DOHH2 (cell line): ENCODE results near the gene CNST.

Source experiments
- H3F3A ChIP-seq: fragments of 200-600 bp; sonication (generic), shearing (Covaris generic); 2 replicates; pipeline ENCODE4 v1.6.0; 2016; ENCODE audit warnings: antibody characterized with exemption, mild to moderate bottlenecking; ENCODE audit not compliant: control insufficient read depth, insufficient read depth
- H3K27ac ChIP-seq: fragments of 200-600 bp; sonication (generic); 2 replicates; pipeline ENCODE4 v1.5.1; 2014; ENCODE audit warnings: low read depth, mild to moderate bottlenecking, low read length, moderate library complexity
- H3K27me3 ChIP-seq: fragments of 200-600 bp; sonication (generic); 2 replicates; pipeline ENCODE4 v1.6.1; 2014; ENCODE audit warnings: mild to moderate bottlenecking, low read length, mixed read lengths; ENCODE audit not compliant: control insufficient read depth
- H3K36me3 ChIP-seq: fragments of 200-600 bp; sonication (generic); 2 replicates; pipeline ENCODE4 v1.6.1; 2014; ENCODE audit warnings: mild to moderate bottlenecking, low read length, moderate library complexity, mixed read lengths; ENCODE audit not compliant: control insufficient read depth
- H3K4me1 ChIP-seq: fragments of 200-600 bp; sonication (generic); 2 replicates; pipeline ENCODE4 v1.6.1; 2014; ENCODE audit warnings: mild to moderate bottlenecking, low read length, mixed read lengths; ENCODE audit not compliant: control insufficient read depth
- H3K4me2 ChIP-seq: fragments of 200-600 bp; sonication (generic); 2 replicates; pipeline ENCODE4 v1.6.0; 2014; ENCODE audit warnings: mild to moderate bottlenecking, low read length, moderate library complexity
- H3K4me3 ChIP-seq: fragments of 200-600 bp; sonication (generic); 2 replicates; pipeline ENCODE4 v1.5.1; 2014; ENCODE audit warnings: mild to moderate bottlenecking, low read length, mixed read lengths
- H3K79me2 ChIP-seq: fragments of 200-600 bp; sonication (generic); 2 replicates; pipeline ENCODE4 v1.6.1; 2014; ENCODE audit warnings: mild to moderate bottlenecking, low read length, mixed read lengths; ENCODE audit not compliant: control insufficient read depth
- H3K9me2 ChIP-seq: fragments of 200-600 bp; sonication (generic); replicated peaks from 2 replicates; pipeline ENCODE4 v1.6.1; 2014; ENCODE audit warnings: mild to moderate bottlenecking, low read length, mixed read lengths; ENCODE audit not compliant: control insufficient read depth
- H3K9me3 ChIP-seq: fragments of 200-600 bp; sonication (generic); 2 replicates; pipeline ENCODE4 v1.6.1; 2014; ENCODE audit warnings: antibody characterized with exemption, low read length, mixed read lengths; ENCODE audit not compliant: control insufficient read depth, insufficient read depth
- H4K20me1 ChIP-seq: fragments of 200-600 bp; sonication (generic); 2 replicates; pipeline ENCODE4 v1.6.0; 2014; ENCODE audit warnings: low read depth, mild to moderate bottlenecking, antibody characterized with exemption, low read length, moderate library complexity; ENCODE audit not compliant: control insufficient read depth, insufficient read depth
- CTCF ChIP-seq: fragments of 200-600 bp; sonication (generic); IDR thresholded peaks from one replicate; pipeline ENCODE4 v1.5.1; 2014; ENCODE audit warnings: antibody characterized with exemption, mild to moderate bottlenecking, low read depth, low read length; ENCODE audit not compliant: poor library complexity, severe bottlenecking
- EZH2phosphoT487 ChIP-seq: fragments of 200-600 bp; sonication (generic); IDR thresholded peaks from 2 replicates; pipeline ENCODE4 v1.6.1; 2017; ENCODE audit warnings: borderline replicate concordance, mild to moderate bottlenecking, antibody characterized with exemption, low read length, moderate library complexity, mixed read lengths

CNST gene

DNA sequence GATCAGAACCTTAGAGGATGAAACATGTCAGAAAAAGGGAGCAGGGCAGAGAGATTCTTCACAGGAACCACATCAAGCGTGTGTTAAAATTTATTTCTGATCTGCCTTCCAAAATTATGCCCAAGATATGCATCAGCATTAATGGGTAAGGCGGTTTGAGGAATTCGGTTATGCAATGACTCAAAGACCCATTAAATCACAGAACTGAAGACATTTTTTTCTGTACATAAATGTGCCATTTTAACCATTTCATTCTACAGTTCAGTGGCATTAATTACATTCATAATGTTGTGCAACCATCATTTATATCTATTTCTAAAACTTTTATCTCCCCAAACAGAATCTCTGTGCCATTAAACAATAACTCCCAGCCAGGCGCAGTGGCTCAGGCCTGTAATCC lies 43.4 kb downstream of the CNST start:
- H4K20me1 ChIP-seq, result 0 out of 2 replicates have a peak, but pooled peaks cover 5% of the 10 kb centered on the region

DNA sequence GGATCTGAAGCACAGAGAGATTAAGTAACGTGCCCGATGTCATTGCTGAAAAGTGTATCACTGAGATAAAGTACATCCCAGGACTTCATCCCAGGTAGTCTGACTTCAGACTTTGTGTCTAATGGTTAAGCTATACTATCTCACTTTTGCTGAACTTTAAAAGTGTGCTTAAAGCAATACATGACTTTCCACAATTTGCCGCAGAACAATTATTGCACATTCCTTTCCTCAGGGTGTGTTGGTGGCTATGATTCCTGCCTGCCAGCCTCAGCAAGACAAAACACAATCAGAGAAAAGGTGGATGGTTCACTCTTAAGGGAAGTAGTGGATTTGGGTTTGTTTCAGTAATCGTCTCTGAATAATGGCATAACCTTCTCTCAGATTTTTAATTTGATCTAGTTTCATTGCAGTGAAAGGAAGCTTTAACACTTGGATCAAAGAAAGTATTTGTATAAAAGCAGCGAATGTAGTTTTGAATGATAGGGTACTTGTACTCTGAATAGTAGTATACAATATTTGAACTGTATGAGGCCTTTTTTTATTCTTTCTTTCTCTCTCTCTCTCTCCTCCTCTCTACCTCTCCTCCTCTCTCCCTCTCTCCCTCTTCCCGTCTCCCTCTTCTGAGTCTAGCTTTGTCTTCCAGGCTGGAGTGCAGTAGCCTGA lies 47.0 kb downstream of the CNST start:
- TF ChIP-seq CTCF, result no peak
- no peak for TF ChIP-seq EZH2phosphoT487
- H3K4me3 ChIP-seq, result no peak overlapping the region
- H3K9me2 ChIP-seq, result no peaks in the 10 kb centered on the region
- H3K27me3 ChIP-seq, result no peaks in the 10 kb centered on the region
- peaks cover 80% of the 10 kb centered on the region for H3K79me2 ChIP-seq
- H3F3A ChIP-seq, result peaks cover 6% of the 10 kb centered on the region; the same call in 1 of the 2 replicates
- H3K36me3 ChIP-seq, result peaks cover 9% of the 10 kb centered on the region; the same call in 1 of the 2 replicates
- H3K4me2 ChIP-seq, result no peak overlapping the region
- 0 out of 2 replicates have a peak, but pooled peaks cover 5% of the 10 kb centered on the region for H4K20me1 ChIP-seq
- H3K27ac ChIP-seq, result no peak overlapping the region
- H3K4me1 ChIP-seq, result no peaks in the 10 kb centered on the region
- no peaks in the 10 kb centered on the region for H3K9me3 ChIP-seq

More for the DNA sequence above, 43.4 kb downstream of the CNST start:
- Histone ChIP-seq H3K9me3 (no peaks in the 10 kb centered on the region), H3K36me3 (peaks cover 6% of the 10 kb centered on the region; the same call in 1 of the 2 replicates), H3K9me2 (no peaks in the 10 kb centered on the region), H3K4me2 (no peak overlapping the region), H3K4me1 (no peaks in the 10 kb centered on the region), H3K4me3 (no peak overlapping the region), H3K27ac (no peak overlapping the region), H3F3A (peaks cover 6% of the 10 kb centered on the region; the same call in 1 of the 2 replicates), H3K79me2 (peaks cover 82% of the 10 kb centered on the region), H3K27me3 (no peaks in the 10 kb centered on the region)
- TF ChIP-seq CTCF (no peak), EZH2phosphoT487 (no peak)

- no peak overlapping the region for H3K4me2 ChIP-seq
These were observed 50.9 kb downstream of the CNST start for GRCh38 chr1:246617156-246617555.

More at GRCh38 chr1:246617156-246617555, 50.9 kb downstream of the CNST start:
- Histone ChIP-seq H4K20me1 (no peaks in the 10 kb centered on the region), H3K27ac (no peak overlapping the region), H3F3A (peaks cover 6% of the 10 kb centered on the region; the same call in 1 of the 2 replicates), H3K27me3 (no peaks in the 10 kb centered on the region), H3K79me2 (peaks cover 57% of the 10 kb centered on the region), H3K9me2 (no peaks in the 10 kb centered on the region), H3K4me3 (no peak overlapping the region), H3K36me3 (peaks cover 13% of the 10 kb centered on the region), H3K9me3 (no peaks in the 10 kb centered on the region), H3K4me1 (no peaks in the 10 kb centered on the region)
- TF ChIP-seq EZH2phosphoT487, result no peak
- no peak for TF ChIP-seq CTCF
